Kidney (tissue), 14 donors: ENCODE results near the gene SOX6. TPM values are rescaled to one million over a fixed set of nuclear protein-coding genes. Genes with fewer than 3 reads are reported as not detected.

Experiments used
- DNase-seq, 5 donors: peaks; one replicate each; pipeline ENCODE4 v3.0.0-alpha.2; 2013 to 2020
- FAIRE-seq: peaks from 2 replicates; lab custom pipeline; 2012; peaks lifted over from hg19 to GRCh38; lab: Jason Lieb, UNC
- H3K27ac ChIP-seq, 2 donors: one replicate each; pipeline ENCODE4 v1.7.0; 2013; ENCODE audit warnings: low read depth in 2 of 2, low read length in 2 of 2, inconsistent platforms in 1 of 2
- H3K27me3 ChIP-seq: one replicate; pipeline ENCODE4 v1.7.1; 2013; ENCODE audit warnings: low read length, inconsistent platforms; ENCODE audit not compliant: control insufficient read depth, insufficient read depth
- H3K36me3 ChIP-seq, 3 donors: one replicate each; pipeline versions ENCODE4 v1.7.0 to v1.7.1; 2013; ENCODE audit warnings: low read length in 3 of 3, control low read depth in 1 of 3, inconsistent platforms in 1 of 3; ENCODE audit not compliant: insufficient read depth in 3 of 3, control insufficient read depth in 2 of 3
- H3K4me1 ChIP-seq, 3 donors: one replicate each; pipeline versions ENCODE4 v1.7.0 to v1.7.1; 2013; ENCODE audit warnings: low read length in 3 of 3, inconsistent platforms in 1 of 3, low read depth in 1 of 3; ENCODE audit not compliant: control insufficient read depth in 2 of 3, insufficient read depth in 2 of 3
- H3K4me3 ChIP-seq, 3 donors: one replicate each; pipeline versions ENCODE4 v1.7.0 to v1.8.1; 2013; ENCODE audit warnings: low read length in 3 of 3, control low read depth in 1 of 3, inconsistent platforms in 1 of 3
- H3K9ac ChIP-seq, 3 donors: one replicate each; pipeline versions ENCODE4 v1.7.0 to v1.7.1; 2013; ENCODE audit warnings: low read length in 3 of 3, control low read depth in 1 of 3, inconsistent platforms in 1 of 3
- H3K9me3 ChIP-seq, 3 donors: one replicate each; pipeline versions ENCODE4 v1.7.0 to v1.7.1; 2013; ENCODE audit warnings: low read length in 3 of 3, control low read depth in 1 of 3, inconsistent platforms in 1 of 3; ENCODE audit not compliant: control insufficient read depth in 2 of 3, insufficient read depth in 1 of 3
- CTCF ChIP-seq: IDR thresholded peaks from 3 replicates; pipeline ENCODE4 v1.5.1; 2012; ENCODE audit warnings: mild to moderate bottlenecking, moderate library complexity, borderline replicate concordance; ENCODE audit not compliant: insufficient read depth; ENCODE audit errors: extremely low read depth
- intact Hi-C: fragments of 100-400 bp; cut with DNase I; formaldehyde crosslinking; loops from one replicate; pipeline ENCODE4 v1.11.1; 2022
- polyA plus RNA-seq: library from polyadenylated mRNA; stranded (reverse); fragments of 350-450 nt; fragmentation: Illumina TruSeq; extraction: RNeasy Lipid Tissue Mini Kit (QIAGEN cat#74804); gene quantifications from one replicate; pipeline ENCODE4 v1.2.3, GENCODE V29; 2014; ENCODE audit warnings: low read depth, low replicate concordance; ENCODE audit not compliant: insufficient read depth
- total RNA-seq: library from RNA; stranded (reverse); fragmentation: NEBNext Ultra II Directional; extraction: Animal tissue kit (Norgen Biotek cat#: 25700); gene quantifications from one replicate; pipeline ENCODE4 v1.2.1, GENCODE V29; 2021
- donor health status: control.
- donor health status: control.
- donor health status: control.
- donor health status: control.
- donor health status: control.
- donor health status: DM: yes; HTN: yes; CAD: no.
- donor health status: Normal renal cell carcinoma (clear cell type).

SOX6 gene
- total and polyA plus RNA-seq, 2 donors from 2014 or later: 5.0 to 47.3 TPM

- intact Hi-C loops: no loop called here
- DNase-seq (peak in 4 of 5 donors; percentile 63 to 74 (median 66)), FAIRE-seq (no peak)
- Histone ChIP-seq H3K4me1 (no peaks in the 10 kb centered on the region), H3K36me3 (no peaks in the 10 kb centered on the region), H3K27ac (no peak overlapping the region), H3K9me3 (peaks cover 0 to under 1% (median 0%) of the 10 kb centered on the region in 3 donors), H3K4me3 (no peak overlapping the region), H3K9ac (no peak overlapping the region), H3K27me3 (no peaks in the 10 kb centered on the region)
- peak; percentile 66 for TF ChIP-seq CTCF
Observed at GRCh38 chr11:15941206-15941770, 415.1 kb downstream of the SOX6 start.

- Histone ChIP-seq H3K9ac (no peak overlapping the region), H3K9me3 (no peaks in the 10 kb centered on the region), H3K27me3 (no peaks in the 10 kb centered on the region), H3K4me1 (no peaks in the 10 kb centered on the region), H3K36me3 (no peaks in the 10 kb centered on the region), H3K4me3 (no peak overlapping the region), H3K27ac (no peak overlapping the region)
- no peak for FAIRE-seq
- no peak for TF ChIP-seq CTCF
- DNase-seq: no peak
- intact Hi-C loops: no loop called here
Observed at GRCh38 chr11:15940462-15941205, 415.7 kb downstream of the SOX6 start.

GRCh38 chr11:15938983-15939382 is 417.4 kb downstream of the SOX6 start:
- FAIRE-seq (no peak), DNase-seq (no peak)
- Histone ChIP-seq H3K9ac (no peak overlapping the region), H3K36me3 (no peaks in the 10 kb centered on the region), H3K4me3 (no peak overlapping the region), H3K9me3 (no peaks in the 10 kb centered on the region), H3K4me1 (no peaks in the 10 kb centered on the region), H3K27me3 (no peaks in the 10 kb centered on the region), H3K27ac (no peak overlapping the region)
- TF ChIP-seq CTCF: no peak
- intact Hi-C loops: no loop called here
